ENCODE results near the gene GRID1.

The GRID1 gene

GRCh38 chr10:85667638-85668233, 698.9 kb downstream of the GRID1 start:
- DNase-seq = no peak

DNA sequence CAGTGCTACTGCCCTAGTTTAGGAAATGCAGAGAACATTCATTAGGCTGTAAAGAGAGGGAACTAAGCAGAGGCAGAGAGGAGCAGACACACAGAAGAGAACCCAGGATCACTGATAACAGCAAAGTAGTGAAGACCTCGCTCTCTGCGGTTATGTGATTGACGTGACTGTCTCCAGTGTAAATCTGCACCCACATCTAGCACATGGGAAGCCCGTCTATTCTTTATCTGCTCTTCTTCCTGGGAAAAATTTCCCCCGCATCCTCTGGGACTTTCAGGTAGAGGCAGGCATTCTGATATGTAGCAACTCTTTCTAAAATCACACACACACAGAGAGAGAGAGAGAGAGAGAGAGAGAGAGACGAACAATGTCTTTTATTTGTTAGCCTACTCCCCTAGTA, 699.6 kb downstream of the GRID1 start:
- DNase-seq = no peak

- DNase-seq = no peak
Observed at GRCh38 chr10:85666102-85666501, 700.5 kb downstream of the GRID1 start.

GRCh38 chr10:85665681-85666080, 700.9 kb downstream of the GRID1 start:
- no peak for DNase-seq

- no peak for DNase-seq
Observed at GRCh38 chr10:85665078-85665477, 701.5 kb downstream of the GRID1 start.

DNA sequence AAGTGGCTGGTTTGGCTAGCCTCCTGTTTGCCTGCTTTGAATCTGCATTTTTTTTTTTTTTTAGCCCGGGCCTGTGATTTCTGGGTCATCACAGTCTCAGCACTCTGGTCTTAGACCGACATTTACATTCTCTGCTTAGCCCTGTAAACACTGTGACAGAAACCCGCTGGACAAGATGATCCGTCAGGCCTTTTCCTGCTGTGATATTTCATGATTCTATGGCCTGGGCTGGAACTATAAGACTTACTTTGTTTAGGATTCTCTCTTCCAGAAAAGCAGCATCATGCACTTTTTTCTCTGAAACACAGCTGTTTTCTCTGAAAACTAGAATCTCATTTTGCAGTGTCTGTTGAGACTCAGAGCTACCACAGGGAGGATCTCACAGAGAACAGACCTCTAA, 705.5 kb downstream of the GRID1 start:
- DNase-seq = no peak

DNA sequence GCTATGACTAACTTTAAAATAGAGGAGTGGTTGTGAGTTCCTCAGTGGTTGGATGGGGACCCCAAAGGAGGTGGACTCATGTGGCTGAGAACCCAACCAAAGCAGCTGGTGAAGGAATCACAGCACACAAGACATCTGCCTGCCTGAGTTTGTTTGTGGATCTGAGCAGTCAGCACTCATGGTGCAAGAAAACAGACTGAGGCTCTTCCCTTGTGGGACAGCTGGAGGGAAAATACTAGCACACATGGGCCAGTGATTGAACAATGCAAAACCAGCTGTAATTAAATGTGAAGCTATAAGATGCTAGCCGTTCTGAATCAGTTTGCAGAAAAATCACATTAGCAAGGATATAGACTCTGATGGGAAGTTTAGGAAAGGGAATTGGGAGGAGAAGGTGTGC, 707.3 kb downstream of the GRID1 start:
- DNase-seq = no peak

- DNase-seq = no peak
Observed at GRCh38 chr10:85658518-85658917, 708.1 kb downstream of the GRID1 start.

GRCh38 chr10:85657476-85658113, 709.0 kb downstream of the GRID1 start:
- no peak for DNase-seq

- DNase-seq = no peak
Observed at GRCh38 chr10:85655411-85655810, 711.2 kb downstream of the GRID1 start.

GRCh38 chr10:85651497-85651882, 715.1 kb downstream of the GRID1 start:
- DNase-seq = no peak

- no peak for DNase-seq
Observed at GRCh38 chr10:85650791-85651496, 715.7 kb downstream of the GRID1 start.

DNA sequence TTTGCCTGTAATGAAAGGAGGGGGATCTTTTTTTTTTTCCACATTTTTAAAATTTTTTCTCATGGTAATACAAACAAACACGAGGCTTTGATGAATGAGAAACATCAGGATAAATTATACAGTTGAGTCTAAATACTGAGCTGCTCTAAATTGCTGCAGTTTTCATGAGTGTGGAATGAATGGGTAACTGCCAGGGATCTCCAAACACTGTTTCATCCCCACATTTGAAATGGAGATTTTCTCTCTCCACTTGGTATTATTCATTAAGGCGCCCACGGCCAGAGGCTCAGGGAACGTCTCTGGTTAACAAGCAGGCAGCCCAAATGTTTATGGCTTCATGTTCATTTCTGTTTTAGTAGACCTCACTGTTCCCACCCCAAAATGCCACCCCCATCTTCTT, 717.1 kb downstream of the GRID1 start:
- DNase-seq = no peak

DNA sequence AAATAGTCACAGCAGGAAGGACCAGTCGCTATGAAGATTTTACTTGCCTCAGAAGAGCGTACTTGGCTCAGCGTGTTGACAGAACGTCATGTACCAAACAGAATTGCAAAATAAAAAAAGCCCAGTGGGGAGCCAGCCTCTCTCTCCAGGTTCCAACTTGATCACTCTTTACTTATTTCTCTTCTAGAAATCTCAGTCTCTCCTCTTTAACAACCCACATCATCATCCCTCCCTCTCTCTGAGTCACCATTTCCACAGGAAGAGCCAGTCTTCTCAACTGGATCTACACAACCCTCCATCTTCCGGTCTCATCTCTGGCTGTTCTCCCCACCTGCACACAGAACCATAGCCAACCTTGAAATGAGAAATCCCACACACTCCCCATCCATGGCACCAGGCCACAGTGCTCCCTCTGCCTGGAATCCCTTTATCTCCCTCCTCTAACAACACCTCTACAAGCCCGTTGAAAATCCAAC, 718.3 kb downstream of the GRID1 start:
- no peak for DNase-seq

DNA sequence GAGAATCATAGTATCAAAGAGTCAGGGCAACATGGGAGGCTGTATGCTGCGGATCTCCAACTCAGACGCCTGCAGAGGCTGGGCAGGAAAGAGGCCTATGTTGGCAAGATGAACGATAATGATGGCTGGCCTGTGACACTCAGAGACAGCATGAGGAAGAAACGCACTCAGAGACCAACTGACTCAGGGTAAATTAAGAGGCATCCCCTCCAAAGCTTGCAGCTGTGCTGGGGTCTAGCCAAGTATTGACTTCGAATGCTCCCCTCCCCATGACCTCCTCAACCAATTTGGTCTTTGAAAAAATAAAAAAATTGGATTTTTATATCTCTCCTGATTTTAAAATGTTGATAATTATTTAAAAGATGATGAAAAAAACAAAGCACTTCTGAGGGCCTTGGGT, 718.9 kb downstream of the GRID1 start:
- DNase-seq = no peak

DNA sequence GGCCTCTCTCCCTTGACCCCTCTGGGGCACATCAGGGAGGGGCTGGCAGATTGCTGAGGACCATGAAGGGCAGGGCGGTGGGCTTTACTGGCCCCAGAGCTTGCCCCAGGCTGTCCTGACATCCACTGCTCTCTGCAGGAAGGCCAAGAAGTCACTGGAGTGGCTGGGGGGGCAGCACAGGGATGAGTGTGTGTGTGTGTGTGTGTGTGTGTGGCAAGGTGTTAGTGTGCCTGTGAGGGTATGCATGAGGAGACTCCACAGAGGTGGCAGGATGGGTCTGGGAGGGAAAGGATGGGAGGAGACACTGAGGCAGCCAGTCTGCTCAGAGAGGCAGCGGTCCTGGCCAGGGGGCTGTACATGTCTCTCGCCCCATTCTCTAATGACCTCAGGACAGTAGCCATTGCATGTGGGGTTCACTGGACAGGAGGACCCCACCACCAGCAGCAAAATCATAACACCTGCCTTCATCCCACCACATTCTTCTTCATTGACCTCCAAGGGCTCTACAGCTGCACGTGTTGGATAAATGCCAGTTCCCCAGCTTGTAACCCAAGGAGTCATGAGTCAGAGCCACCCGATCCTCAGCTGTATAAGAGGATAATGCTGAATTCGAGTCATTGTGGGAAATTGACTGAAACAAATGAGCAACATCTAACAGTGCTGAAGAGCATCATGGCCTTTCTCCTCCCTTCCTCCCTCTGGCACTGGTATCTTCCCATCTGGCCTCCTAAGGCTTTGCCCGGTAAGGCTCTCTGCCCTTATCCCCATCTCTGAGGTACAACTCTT, 720.5 kb downstream of the GRID1 start:
- DNase-seq = no peak

DNA sequence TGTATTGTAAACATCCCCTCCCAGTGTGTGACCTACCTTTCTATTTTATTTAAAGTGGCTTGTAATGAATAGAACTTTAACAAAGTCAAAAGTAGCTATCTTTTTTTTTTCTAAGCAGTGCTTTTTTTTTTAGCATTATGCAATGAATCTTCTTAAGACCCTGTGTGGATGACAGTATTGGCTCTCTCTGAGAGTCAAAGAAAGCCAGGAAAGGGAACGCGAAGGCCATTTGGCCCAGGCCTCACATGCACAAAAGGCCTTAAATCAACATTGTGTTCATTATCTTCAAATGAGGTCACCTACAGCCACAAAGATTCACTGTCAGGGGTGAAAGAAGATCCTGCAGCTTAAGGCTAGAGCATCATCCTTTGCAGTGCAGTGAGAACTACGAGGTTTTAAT, 721.5 kb downstream of the GRID1 start:
- DNase-seq = no peak

GRCh38 chr10:85643845-85644525, 722.6 kb downstream of the GRID1 start:
- DNase-seq = no peak

GRCh38 chr10:85643171-85643844, 723.3 kb downstream of the GRID1 start:
- DNase-seq = no peak

DNA sequence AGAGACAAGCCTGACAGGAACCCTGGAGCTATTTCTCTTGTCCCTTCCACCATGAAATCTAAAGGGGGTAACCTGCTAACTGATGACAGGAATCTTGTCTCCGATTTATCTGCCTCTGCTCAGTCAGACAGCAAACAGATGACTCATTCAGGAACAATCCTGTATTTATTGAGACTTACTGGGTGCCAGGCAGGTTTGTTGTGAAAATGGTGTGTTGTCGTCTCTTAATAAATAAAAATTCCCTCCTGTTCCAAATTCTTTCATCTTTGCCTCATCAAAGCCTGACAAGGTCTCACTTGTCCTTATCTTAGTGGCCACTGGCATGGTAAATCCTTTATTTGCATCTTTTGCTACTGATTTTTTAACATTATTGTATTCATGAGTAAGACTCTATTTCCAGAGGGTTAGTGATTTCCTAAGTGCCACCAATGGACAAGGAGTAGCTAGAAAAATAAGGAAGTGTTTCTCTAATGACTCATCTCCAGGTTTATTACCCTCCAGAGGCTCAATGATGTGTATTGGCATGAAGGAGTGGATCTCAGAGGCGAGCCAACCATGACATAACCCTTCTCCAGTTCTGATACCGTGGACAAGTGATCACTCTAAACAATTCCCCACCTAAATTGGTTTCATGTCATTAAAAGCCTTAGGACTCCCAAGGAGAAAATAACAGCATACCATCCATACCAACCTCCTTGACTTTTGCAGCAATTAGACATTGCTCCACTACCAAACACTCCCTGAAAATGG, 724.0 kb downstream of the GRID1 start:
- DNase-seq = no peak

- no peak for DNase-seq
Observed at GRCh38 chr10:85642082-85642420, 724.5 kb downstream of the GRID1 start.

Measured in stimulated activated CD4-positive, alpha-beta T cell treated with anti-CD3 and anti-CD28 coated beads, Interleukin-15, amount 100 ng/mL, for 24 hours (primary cell).